ENCODE measurements around the gene OR12D3. TPM values are rescaled to one million over a fixed set of nuclear protein-coding genes. Genes with fewer than 3 reads are reported as not detected.
"Not testable (repeated sequence)": the region's sequence is repeated elsewhere in the genome, so short reads cannot be mapped to it uniquely, and the experiment has no call there.

Gene OR12D3
- not detected for total RNA-seq

GRCh38 chr6:29375191-29375590 is at the start of gene OR12D3:
TSS of gene OR12D3 (minus strand) at chr6:29375291. CDS start at chr6:29375287, 4 bp downstream.
- no peak for DNase-seq

GRCh38 chr6:29424575-29424974 is 49.5 kb upstream of the OR12D3 start:
- DNase-seq, result no peak

GRCh38 chr6:29424168-29424567 is 49.1 kb upstream of the OR12D3 start:
- DNase-seq, result no peak

GRCh38 chr6:29419516-29419915 is 44.4 kb upstream of the OR12D3 start:
- no peak for DNase-seq

GRCh38 chr6:29414588-29414987 is 39.5 kb upstream of the OR12D3 start, which contains the start of gene OR12D1:
TSS of gene OR12D1 (plus strand) at chr6:29414928.
- no peak for DNase-seq

GRCh38 chr6:29403801-29404200 is 28.7 kb upstream of the OR12D3 start:
- no peak for DNase-seq

GRCh38 chr6:29399525-29399924 is 24.4 kb upstream of the OR12D3 start:
- DNase-seq, result no peak

- DNase-seq, result no peak
These were observed 20.2 kb upstream of the OR12D3 start, which contains the start of gene OR12D2 for GRCh38 chr6:29395331-29395730. TSS of gene OR12D2 (plus strand) at chr6:29395631. CDS start at chr6:29396700, 1,069 bp downstream.

- DNase-seq, result no peak
These were observed 13.4 kb upstream of the OR12D3 start for GRCh38 chr6:29388533-29388932.

- DNase-seq, result no peak
These were observed 912 bp upstream of the OR12D3 start for GRCh38 chr6:29376003-29376402.

GRCh38 chr6:29368765-29369164 is 6.3 kb downstream of the OR12D3 start, which contains the start of gene OR5V1:
TSS of gene OR5V1 (minus strand) at chr6:29368865. CDS start at chr6:29356195, 12,670 bp downstream.
- DNase-seq, result no peak

- no peak for DNase-seq
These were observed 19.5 kb downstream of the OR12D3 start for GRCh38 chr6:29355603-29356002.

- no peak for DNase-seq
These were observed 20.1 kb downstream of the OR12D3 start for GRCh38 chr6:29354980-29355379.

GRCh38 chr6:29349348-29349747 is 25.7 kb downstream of the OR12D3 start:
- not testable (repeated sequence) for DNase-seq

GRCh38 chr6:29345380-29345779 is 29.7 kb downstream of the OR12D3 start:
- no peak for DNase-seq

- DNase-seq, result no peak
These were observed 38.8 kb downstream of the OR12D3 start for GRCh38 chr6:29336269-29336668.

GRCh38 chr6:29332676-29333075 is 42.4 kb downstream of the OR12D3 start:
- no peak for DNase-seq

GRCh38 chr6:29325777-29326176 is 49.3 kb downstream of the OR12D3 start:
- DNase-seq, result no peak
